Measurements from ENCODE around the gene SLC36A4. TPM values are rescaled to one million over a fixed set of nuclear protein-coding genes. Genes with fewer than 3 reads are reported as not detected.

SLC36A4 gene
- total and polyA plus RNA-seq, 9 of the 15 experiments (the other 6 are each of a cell fraction or from before 2014, with no cell fraction given) = 1.4 to 8.0 (median 5.4) TPM

DNA sequence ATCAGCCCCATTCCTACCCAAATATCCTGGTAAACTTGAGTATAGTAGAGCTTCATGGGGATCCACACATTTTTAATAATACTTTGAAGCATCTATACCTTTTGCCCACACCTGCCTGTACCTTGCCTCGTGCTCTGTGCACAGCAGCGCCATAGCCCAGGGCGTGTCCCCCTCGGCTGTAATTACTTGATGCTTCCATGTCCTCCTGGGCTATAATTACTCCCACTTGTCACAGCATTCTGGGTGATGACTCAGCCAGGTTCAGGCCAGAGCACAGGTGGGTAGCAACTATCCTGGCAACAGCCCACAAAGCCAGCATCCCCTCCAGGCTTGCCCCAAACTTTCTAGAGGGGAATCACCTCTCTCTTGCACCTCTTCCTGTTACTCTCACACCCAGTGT is 23.7 kb upstream of the SLC36A4 start (continued):
- TF ChIP-seq, protein P1, sequence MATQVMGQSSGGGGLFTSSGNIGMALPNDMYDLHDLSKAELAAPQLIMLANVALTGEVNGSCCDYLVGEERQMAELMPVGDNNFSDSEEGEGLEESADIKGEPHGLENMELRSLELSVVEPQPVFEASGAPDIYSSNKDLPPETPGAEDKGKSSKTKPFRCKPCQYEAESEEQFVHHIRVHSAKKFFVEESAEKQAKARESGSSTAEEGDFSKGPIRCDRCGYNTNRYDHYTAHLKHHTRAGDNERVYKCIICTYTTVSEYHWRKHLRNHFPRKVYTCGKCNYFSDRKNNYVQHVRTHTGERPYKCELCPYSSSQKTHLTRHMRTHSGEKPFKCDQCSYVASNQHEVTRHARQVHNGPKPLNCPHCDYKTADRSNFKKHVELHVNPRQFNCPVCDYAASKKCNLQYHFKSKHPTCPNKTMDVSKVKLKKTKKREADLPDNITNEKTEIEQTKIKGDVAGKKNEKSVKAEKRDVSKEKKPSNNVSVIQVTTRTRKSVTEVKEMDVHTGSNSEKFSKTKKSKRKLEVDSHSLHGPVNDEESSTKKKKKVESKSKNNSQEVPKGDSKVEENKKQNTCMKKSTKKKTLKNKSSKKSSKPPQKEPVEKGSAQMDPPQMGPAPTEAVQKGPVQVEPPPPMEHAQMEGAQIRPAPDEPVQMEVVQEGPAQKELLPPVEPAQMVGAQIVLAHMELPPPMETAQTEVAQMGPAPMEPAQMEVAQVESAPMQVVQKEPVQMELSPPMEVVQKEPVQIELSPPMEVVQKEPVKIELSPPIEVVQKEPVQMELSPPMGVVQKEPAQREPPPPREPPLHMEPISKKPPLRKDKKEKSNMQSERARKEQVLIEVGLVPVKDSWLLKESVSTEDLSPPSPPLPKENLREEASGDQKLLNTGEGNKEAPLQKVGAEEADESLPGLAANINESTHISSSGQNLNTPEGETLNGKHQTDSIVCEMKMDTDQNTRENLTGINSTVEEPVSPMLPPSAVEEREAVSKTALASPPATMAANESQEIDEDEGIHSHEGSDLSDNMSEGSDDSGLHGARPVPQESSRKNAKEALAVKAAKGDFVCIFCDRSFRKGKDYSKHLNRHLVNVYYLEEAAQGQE (IDR thresholded peaks at IDR 0.05; ENCODE audit: borderline replicate concordance) = no peak
- TF ChIP-seq, protein P1 (CRISPR knock-in tag; IDR thresholded peaks at IDR 0.05; ENCODE audit: low read depth) = no peak
- no peak for TF ChIP-seq CREBBP (IDR thresholded peaks at IDR 0.05; ENCODE audit: low read depth, low read length)
- no peak for TF ChIP-seq ZNF140 (CRISPR knock-in tag; IDR thresholded peaks at IDR 0.05)
- no peak for TF ChIP-seq HNRNPH1 (optimal IDR thresholded peaks at IDR 0.05; ENCODE audit: low read depth, low read length)
- TF ChIP-seq, protein P2, sequence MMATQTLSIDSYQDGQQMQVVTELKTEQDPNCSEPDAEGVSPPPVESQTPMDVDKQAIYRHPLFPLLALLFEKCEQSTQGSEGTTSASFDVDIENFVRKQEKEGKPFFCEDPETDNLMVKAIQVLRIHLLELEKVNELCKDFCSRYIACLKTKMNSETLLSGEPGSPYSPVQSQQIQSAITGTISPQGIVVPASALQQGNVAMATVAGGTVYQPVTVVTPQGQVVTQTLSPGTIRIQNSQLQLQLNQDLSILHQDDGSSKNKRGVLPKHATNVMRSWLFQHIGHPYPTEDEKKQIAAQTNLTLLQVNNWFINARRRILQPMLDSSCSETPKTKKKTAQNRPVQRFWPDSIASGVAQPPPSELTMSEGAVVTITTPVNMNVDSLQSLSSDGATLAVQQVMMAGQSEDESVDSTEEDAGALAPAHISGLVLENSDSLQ (IDR thresholded peaks at IDR 0.05) = no peak
